NCI-H2196 (cell line): Measurements from ENCODE around the gene FMC1.

ENCODE experiments used
- DNase-seq: peaks from one replicate; lab custom pipeline; 2025; ENCODE audit not compliant: unreplicated experiment; lab: John Stamatoyannopoulos, UW

The FMC1 gene

DNA sequence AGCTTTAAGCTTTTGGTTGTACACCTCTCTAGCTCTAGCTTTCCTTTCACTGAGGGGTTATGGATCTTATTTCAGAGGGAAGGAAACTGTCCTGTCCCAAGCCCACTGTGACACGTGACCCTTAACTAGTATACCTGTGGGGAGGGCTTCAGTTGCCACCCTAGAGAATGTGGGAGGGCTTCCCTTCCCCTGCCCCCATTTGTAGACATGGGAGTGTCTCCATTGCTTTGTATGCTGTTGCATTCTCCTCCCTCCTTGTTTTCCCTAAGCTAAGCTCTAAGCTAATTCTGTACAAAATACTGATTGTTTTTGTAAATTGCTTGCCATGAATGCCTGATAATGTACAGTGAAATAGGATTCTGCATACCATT is 29.8 kb downstream of the FMC1 start:
- DNase-seq = no peak

GRCh38 chr7:139374246-139374645 is 33.1 kb downstream of the FMC1 start:
- no peak for DNase-seq

- DNase-seq = no peak
Observed at GRCh38 chr7:139382439-139382838, 41.3 kb downstream of the FMC1 start.

DNA sequence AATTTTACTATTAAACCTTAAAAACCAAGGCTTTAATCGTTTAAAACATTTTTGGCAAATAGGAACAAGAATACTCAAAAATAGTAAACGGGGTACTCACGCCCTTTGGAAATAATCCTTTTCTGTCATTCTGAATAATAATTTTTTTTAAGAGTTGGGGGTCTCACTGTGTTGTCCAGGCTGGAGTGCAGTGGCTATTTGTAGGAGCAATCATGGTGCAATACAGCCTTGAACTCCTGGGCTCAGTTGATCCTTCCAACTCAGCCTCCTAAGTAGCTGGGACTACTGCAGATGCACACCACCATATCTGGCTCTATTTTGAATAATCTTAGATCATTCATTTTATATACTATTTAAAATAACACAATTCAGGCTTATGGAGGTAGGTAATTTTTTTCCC is 43.5 kb downstream of the FMC1 start:
- no peak for DNase-seq

DNA sequence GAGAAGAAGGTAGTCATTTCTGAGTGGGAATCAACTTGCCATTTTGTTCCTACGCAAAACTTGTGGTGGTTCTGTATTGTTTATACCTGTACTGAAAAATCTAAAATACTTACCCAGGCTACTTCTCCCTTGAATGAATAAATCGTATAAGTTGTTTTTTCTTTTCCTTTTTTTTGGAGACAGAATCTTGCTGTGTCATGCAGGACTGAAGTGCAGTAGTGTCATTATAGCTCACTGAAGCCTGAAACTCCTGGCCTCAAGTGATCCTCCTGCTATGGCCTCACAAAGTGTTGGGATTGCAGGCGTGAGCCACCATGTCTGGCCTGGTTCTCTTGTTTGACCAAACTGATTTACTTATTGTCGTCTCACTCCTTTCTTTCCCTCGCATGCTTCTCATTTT is 46.5 kb downstream of the FMC1 start:
- DNase-seq = no peak

GRCh38 chr7:139389091-139389490 is 48.0 kb downstream of the FMC1 start:
- no peak for DNase-seq

DNA sequence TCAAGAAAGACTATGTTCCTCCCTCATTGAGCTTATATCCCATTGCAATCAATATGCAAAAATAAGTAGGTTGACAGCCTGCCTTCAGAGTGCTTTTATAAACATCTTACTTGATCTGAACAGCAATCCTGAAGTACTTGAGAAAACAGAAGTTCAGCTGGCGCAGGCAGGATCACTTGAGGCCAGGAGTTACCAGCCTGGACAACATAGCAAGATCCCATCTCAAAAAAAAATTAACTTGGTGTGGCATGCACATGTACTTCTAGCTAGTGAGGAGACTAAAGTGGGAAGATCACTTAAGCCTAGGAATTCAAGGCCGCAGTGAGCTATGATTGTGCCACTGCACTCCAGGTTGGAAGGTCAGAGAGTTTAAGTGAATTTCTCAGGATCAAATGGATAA is 48.6 kb downstream of the FMC1 start:
- no peak for DNase-seq

GRCh38 chr7:139393621-139394211 is 52.6 kb downstream of the FMC1 start:
- no peak for DNase-seq

DNA sequence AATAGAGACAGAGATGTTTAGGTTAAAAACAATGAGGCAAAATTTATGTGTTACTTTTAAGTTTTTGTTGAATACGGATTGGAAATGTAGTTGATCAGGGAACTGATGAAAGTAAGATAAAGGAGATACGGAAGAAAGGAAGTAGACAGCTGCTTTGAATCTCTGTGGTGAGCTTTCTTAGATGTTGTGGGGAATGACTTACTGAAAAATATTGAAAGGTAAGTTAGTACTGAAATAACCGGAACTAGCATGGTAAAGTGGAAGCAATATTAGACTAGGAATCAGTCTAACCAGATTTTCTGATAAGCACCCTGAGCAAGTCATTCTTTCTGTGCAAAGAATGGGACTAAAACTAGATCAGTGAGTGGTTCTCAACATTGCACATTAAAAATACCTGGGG is 53.4 kb downstream of the FMC1 start:
- no peak for DNase-seq
